Renal cortex interstitium (tissue), 11 donors: ENCODE data around the gene CFAP73. TPM values are rescaled to one million over a fixed set of nuclear protein-coding genes. Genes with fewer than 3 reads are reported as not detected.
"Not testable (repeated sequence)": the region's sequence is repeated elsewhere in the genome, so short reads cannot be mapped to it uniquely, and the experiment has no call there.

Experiments
- DNase-seq, 11 donors: peaks; one replicate each; pipeline ENCODE4 v3.0.0-alpha.2; 2013; ENCODE audit warnings: low read depth in 9 of 11, low spot score in 4 of 11; ENCODE audit errors: extremely low read depth in 1 of 11
- polyA plus RNA-seq, 3 donors: library from polyadenylated mRNA; unstranded; fragments of 120-200 nt; gene quantifications; one replicate each; pipeline ENCODE4 v1.2.1, GENCODE V29; 2013; ENCODE audit not compliant: insufficient read length in 3 of 3

CFAP73 gene
- polyA plus RNA-seq, 3 donors = 0.98 to 3.1 (median 1.2) TPM

GRCh38 chr12:113115455-113116126 is 33.9 kb upstream of the CFAP73 start:
- no peak for DNase-seq

GRCh38 chr12:113116875-113117274 is 32.6 kb upstream of the CFAP73 start:
- no peak for DNase-seq

GRCh38 chr12:113117684-113118083 is 31.8 kb upstream of the CFAP73 start:
- DNase-seq = not testable (repeated sequence)

GRCh38 chr12:113118142-113118541 is 31.4 kb upstream of the CFAP73 start:
- DNase-seq = no peak

- DNase-seq = no peak
Observed at GRCh38 chr12:113119980-113120669, 29.4 kb upstream of the CFAP73 start.

- DNase-seq = no peak
Observed at GRCh38 chr12:113120670-113121370, 28.7 kb upstream of the CFAP73 start.

GRCh38 chr12:113127791-113128199 is 21.7 kb upstream of the CFAP73 start:
- no peak for DNase-seq

- no peak for DNase-seq
Observed at GRCh38 chr12:113128802-113129663, 20.5 kb upstream of the CFAP73 start.

GRCh38 chr12:113129664-113130456 is 19.7 kb upstream of the CFAP73 start:
- DNase-seq = no peak

GRCh38 chr12:113130457-113131135 is 18.9 kb upstream of the CFAP73 start:
- DNase-seq = peak in 1 of 11 donors; percentile 31

GRCh38 chr12:113131556-113131955 is 18.0 kb upstream of the CFAP73 start:
- no peak for DNase-seq

GRCh38 chr12:113133036-113133435 is 16.5 kb upstream of the CFAP73 start:
- DNase-seq = no peak

GRCh38 chr12:113133666-113134065 is 15.9 kb upstream of the CFAP73 start:
- no peak for DNase-seq

- no peak for DNase-seq
Observed at GRCh38 chr12:113134071-113134470, 15.5 kb upstream of the CFAP73 start.

GRCh38 chr12:113134521-113134951 is 15.0 kb upstream of the CFAP73 start:
- no peak for DNase-seq

GRCh38 chr12:113135178-113136127 is 14.1 kb upstream of the CFAP73 start, which contains the start of gene RASAL1:
RASAL1 (minus strand) TSS chr12:113135761; CDS start chr12:113135462, 299 bp downstream.
- DNase-seq = peak in 2 of 11 donors; percentile 31 to 48
